T-helper 2 cell treated with Interferon-gamma antibody and Interleukin-4, amounts not matched to agents 100 ng/mL and 5 ng/mL, for 36 hours (primary cell): Measurements from ENCODE around the gene TTC39A. TPM values are rescaled to one million over a fixed set of nuclear protein-coding genes. Genes with fewer than 3 reads are reported as not detected.
"Not testable (repeated sequence)": the region's sequence is repeated elsewhere in the genome, so short reads cannot be mapped to it uniquely, and the experiment has no call there.

ENCODE experiments used
- intact Hi-C: fragments of 100-400 bp; cut with micrococcal nuclease; formaldehyde crosslinking; loops from one replicate; pipeline ENCODE4 v1.15.1; 2023
- total RNA-seq: library from RNA; stranded (reverse); gene quantifications from 2 replicates; pipeline ENCODE4 v1.2.3, GENCODE V29; 2022

TTC39A gene
- total RNA-seq, 1 donor from 2014 or later: not detected

DNA sequence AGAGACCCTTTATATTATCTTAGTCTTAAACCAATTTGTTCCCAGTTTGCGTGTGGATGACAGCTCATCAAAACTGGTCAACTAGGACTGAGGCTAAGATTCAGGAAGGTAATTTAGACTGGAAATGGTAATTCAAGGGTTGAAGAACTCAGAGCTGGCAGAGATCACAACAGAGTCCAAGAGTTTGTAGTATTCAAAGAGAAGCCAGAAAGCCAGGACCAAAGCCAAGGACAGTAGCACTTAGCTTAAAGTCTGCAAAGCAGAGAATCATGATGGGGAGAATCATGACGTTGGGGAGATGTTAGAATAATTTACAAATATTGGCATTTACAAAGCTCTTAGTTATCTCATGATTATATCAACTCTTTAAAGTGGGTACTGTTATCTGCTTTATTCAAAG, 61.7 kb downstream of the TTC39A start:
- intact Hi-C loops: no loop called here

DNA sequence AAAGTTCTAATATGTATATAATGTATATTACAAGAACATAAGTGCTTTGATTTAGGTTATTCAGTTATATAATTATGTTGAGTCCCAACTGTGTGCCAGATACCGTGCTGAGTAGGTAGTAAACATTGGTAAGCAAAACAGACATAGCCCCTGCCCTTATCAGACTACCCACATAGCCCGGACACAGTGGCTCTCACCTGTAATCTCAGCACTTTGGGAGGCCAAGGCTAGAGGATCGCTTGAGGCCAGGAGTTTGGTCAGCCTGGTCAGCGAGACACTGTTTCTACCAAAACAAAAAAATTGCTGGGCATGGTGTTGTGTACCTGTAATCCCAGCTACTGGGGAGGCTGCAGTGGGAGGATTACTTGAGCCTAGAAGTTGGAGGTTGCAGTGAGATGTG, 63.6 kb downstream of the TTC39A start:
- intact Hi-C loops: no loop called here

DNA sequence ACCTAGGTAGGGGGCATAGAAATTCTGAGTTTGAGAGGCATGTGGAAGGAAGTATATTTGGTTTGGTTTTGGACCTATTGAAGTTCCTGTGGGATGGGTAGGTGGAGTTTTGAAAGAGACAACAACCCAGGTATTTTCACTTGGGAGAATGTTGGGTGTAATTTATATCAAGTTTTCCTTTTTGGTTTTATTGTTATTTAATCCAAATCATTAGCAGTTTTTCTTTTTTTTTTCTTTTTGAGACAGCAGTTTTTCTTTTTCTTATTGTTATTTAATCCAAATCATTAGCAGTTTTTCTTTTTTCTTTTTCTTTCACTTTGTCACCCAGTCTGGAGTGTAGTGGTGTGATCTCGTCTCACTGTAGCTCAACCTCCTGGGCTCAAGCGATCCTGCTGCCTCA, 64.2 kb downstream of the TTC39A start:
- intact Hi-C loops: no loop called here

DNA sequence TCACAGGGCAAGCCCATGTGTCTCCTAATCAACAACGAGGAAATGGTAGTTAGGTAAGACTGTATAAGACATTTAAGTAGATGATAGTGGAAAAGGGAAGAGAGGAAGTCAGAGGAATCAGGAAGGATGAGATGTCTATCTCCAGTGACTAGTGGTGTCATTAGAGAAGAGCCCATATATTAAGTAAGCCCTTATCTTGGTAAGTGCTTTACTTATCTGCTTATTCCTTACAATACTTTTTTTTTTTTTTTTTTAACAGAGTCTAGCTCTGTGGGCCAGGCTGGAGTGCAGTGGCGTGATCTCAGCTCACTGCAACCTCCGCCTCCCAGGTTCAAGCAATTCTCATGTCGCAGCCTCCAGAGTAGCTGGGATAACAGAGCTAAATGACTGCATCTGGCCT, 64.7 kb downstream of the TTC39A start:
- intact Hi-C loops: no loop called here

DNA sequence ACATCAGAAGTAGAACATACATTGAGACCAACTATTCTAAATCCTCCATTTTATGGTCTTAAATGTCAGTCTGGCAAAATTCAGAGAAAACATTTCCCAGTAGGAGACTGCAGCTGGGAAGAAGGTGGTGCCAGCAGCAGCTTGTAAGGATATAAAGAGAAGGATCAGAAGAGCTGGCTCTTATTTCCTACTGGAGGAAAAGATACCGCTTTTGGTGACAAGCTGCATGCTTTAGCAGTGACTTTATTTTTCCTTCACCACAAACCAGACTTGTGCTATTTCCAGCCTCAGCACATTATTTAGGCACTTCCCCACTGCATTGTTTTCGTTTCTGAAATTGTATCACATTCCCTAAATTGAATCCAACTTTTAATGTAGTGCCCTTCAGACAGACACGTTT, 65.9 kb downstream of the TTC39A start:
- intact Hi-C loops: no loop called here

DNA sequence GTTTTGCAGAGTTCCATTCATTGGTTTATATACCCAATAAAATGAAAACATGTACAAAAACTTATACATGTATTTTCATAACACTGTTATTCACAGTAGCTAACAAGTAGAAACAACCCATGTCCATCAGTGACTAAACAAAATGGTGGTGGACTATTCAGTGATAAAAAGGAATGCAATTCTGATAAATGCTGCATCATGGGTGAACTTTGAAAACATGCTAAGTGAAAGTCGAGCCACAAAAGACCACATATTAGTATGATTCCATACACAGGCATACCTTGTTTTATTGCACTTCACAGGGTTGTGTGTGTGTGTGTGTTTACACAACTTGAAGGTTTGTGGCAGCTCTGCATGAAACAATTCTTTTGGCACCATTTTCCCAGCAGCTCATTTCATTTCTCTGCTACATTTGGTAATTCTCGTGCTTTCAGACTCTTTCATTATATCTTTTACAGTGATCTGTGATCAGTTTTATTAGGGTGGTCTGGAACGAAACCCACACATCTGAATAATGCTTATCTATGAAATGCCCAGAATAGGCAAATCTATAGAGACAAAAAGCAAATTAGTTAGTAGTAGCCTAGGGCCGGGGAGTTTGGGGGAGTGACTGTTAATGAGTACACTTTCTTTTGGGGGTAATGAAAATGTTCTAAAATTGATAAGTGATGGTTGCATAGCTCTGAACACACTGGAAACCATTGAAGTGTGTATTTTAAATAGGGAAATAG, 67.0 kb downstream of the TTC39A start:
- intact Hi-C loops: no loop called here

DNA sequence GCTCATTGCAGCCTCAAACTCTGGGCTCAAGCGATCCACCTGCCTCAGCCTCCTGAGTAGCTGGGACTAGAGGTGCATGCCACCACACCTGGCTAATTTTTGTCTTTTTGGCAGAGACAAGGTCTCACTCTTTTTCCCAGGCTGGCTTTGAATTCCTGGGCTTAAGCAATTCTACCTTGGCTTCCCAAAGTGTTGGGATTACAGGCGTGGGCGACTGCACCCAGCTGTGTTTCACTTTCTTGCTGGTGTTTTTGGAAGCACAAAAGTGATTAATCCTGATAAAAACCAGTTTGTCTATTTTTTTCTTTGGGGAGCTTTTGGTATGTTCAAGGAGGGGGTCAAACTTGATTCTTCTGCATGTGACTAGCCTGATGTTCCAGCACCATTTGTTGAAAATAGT, 75.0 kb downstream of the TTC39A start:
- intact Hi-C loops: no loop called here

DNA sequence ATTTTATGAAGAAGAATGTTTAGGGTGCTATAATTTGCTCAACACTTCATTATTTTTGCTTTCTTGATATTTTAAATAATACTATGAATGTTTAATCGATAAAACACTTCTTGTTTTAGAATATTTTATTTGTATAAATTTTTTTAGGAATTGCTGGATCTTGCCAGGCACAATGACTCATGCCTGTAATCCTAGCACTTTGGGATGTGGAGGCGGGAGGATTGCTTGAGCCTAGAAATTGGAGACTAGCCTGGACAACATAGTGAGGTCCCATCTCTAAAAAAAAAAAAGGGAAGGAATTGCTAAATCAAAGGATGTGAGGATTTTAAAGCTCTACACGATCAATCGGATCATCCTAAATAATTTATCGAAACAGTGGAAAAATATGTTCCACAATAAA, 76.7 kb downstream of the TTC39A start:
- intact Hi-C loops: no loop called here

DNA sequence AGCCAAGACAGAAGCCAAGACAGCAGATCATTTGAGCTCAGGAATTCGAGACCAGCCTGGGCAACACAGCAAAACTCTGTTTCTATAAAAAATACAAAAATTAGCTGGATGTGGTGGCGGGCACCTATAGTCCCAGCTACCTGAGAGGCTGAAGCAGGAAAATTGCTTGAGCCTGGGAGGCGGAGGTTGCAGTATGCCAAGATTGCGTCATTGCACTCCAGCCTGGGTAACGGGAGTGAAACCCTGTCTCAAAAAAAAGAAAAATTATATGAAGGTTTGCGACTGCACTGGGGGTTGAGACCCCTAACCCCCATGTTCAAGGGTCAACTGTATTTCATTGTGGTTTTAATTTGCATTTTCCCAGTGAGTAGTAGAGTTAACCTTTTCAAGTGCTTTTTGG, 78.0 kb downstream of the TTC39A start:
- intact Hi-C loops: no loop called here

DNA sequence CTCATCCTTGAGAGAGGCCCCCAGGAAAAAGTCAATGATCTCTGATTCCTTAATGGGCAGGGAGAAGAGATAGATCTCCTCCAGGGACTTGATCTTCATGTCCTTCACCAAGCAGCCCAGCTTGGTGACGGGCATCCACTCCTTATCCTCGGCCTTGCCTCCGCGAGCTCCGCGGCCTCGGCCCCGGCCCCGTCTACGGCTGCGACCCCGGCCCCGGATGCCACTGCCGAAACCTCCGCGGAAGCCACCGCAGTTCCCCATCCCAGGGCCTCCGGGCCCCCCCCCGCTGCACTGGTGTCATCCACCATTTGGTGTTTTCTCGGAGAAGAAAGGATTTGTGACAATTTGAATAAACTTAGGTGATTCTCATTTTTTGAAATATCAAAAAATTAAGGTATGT, 79.2 kb downstream of the TTC39A start:
- intact Hi-C loops: not testable (repeated sequence)

DNA sequence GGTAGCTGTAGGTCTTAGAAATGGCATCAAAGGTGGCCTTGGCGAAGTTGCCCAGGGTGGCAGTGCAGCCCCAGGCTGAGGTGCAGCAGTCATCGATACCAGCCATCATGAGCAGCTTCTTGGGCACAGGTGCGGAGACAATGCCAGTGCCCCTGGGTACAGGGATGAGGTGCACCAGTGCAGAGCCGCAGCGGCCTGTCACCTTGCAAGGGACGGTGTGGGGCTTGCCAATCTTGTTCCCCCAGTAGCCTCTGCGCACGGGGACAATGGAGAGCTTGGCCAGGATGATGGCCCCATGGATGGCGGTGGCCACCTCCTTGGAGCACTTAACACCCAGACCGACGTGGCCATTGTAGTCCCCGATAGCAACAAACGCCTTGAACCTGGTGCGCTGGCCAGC, 79.6 kb downstream of the TTC39A start:
- intact Hi-C loops: not testable (repeated sequence)

DNA sequence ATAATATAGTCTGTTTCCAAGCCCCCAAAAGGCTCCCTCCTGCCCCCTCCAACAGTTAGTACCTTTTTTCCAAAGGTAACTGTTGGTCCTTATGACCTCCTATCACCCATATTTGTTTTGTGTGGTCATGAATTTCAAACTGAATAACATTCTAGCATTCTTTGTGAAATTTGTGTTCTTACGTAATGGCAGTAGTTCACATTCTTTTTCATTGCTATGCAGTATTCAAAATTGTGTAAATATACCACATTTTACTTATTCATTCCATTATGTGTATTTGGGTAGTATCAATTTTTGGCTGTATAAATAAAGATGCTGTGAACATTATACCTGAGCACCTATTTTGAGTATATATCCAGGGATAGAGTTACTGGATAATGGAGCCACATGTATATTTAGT, 80.9 kb downstream of the TTC39A start:
- intact Hi-C loops: loop anchor here (5.0 kb wide), 1 partner anchor 33 kb away; no protein-coding TSS in a partner anchor

DNA sequence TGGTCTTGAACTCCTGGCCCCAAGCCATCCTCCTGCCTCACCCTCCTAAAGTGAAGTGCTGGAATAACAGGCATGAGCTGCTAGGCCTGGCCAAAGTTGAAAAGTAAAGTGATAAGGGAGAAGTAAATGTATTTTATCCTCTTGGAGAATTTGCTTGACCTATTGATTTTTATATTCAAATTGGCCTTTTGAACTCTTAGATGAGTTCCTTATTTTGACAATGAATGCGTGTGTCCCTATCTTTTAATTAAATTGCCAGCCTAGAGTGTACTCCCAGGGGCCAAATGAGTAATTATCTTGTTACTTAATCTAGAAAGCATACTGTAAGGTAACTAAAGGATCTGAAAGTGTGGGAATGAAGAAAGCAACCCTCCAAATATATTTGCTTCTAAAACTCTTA, 82.9 kb downstream of the TTC39A start:
- intact Hi-C loops: loop anchor here (5.0 kb wide), 1 partner anchor 35 kb away; no protein-coding TSS in a partner anchor

DNA sequence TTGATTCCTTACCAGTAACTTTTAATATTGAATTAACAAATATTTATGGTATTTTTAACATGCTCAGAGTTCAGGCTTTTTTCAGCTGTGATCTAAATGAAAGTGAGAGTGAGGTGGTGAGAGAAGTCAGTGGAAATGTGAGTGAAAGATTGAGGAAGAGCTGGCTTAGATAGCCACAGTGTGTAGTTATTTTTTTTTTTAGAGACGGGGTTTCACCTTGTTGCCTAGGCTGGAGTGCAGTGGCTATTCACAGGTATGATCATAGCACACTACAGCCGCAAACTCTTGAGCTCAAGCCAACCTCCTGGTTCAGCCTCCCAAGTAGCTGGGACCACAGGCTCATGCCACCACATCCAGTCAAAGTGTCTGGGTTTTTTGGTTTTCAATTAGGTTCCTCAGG, 83.3 kb downstream of the TTC39A start:
- intact Hi-C loops: loop anchor here (5.0 kb wide), 1 partner anchor 35 kb away; no protein-coding TSS in a partner anchor

DNA sequence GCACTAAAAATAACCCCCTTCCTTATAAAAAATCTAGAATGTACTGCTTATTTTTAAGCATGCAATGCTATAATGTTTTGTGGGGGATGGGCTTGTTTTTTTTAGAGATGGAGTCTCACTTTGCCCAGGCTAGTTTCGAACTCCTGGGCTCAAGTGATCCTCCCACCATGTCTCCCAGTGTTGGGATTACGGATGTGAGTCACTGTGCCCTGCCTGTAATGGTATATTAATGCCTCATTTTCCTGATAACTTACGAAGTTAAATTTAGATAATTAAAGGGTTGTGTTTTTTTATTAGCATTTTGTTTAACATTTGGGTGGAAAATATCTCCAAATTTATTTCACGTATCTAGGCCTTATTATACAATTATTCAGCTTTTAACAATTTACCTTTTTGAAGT, 87.8 kb downstream of the TTC39A start:
- intact Hi-C loops: no loop called here

DNA sequence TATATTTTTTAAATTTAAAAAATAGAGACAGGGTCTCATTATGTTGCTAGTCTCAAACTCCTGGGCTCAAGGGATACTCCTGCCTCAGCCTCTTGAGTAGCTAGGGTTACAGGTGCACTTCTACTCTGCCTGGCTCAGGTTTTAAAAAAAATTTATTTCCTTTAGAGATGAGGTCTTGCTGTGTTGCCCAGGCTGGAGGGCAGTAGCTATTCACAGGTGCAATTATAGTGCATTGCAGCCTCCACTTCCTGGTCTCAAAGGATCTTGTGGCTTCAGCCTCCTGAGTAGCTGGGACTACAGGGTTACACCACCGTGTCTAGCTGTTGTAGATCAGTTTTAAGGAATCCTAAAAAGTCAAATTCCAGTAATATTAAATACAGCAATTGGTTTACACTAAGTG, 89.2 kb downstream of the TTC39A start:
- intact Hi-C loops: no loop called here

DNA sequence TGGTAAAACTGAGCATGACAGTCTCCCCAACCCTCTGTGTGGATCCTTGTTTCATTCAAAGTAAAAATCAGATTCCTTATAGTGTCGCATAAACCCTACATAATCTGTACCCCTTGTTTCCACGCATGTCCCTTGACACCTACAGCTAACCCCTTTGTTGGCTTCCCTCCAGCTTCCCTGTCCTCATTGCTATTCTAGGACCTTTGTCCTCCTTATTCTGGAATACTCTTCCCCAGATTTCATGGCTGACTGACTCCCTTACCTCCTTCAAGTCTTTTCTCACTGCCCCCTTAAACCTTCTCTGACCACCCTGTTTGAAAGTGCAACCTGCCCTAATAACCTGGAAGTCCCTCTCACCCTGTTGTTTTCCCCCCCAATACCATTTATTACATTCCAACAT, 90.3 kb downstream of the TTC39A start:
- intact Hi-C loops: no loop called here

DNA sequence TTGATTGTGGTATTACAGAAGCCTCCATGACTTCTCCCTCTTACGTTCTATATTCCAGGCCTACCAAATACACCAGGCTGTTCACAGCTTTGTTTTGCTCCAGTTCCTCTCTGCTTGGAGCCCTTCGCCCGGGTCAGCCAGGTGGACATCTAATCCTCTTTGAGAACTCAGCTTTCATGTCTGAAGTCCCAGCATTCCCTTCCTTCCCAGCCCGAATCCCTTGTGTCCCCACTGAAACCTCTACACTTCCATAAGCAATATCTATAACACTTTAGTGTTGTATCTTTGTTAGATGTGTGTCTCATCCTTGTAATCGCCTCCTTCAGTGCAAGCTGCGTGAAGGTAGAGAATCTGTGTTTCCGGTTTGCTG, 92.3 kb downstream of the TTC39A start:
- intact Hi-C loops: loop anchor here (10.0 kb wide), 3 partner anchors 273 to 1127 kb away; partner anchors contain the start of genes CC2D1B, EPS15 and FAF1

DNA sequence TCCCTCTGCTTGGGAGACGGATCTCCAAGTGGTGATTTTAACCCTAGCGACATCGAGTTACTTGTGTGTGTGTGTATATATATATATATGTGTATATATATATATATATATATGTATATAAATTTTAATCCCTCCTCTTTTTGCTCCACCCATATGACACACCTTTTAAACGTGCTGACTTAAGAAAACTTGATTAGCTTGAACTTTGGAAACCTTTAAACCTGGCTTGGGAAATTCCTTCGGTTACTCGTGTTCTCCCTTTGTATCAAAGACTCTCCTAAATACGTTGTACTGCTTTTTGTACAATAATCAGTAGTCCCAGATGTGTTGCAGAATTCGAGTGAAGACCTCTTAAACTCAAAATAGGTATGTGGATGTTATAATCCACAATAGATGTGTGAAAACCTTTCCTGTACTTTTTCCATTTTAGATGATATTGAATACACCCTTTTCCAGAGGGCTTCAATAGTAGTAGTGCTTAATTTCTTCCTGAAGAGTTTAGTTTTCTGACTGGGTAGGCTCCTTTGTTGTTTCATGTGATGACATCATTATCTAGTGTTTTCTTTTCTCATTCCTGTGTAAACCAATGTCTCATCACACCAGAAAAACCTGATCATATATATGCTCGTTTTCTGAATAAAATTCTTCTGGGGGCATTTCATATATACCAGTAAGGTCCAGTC, 92.9 kb downstream of the TTC39A start:
- intact Hi-C loops: loop anchor here (10.0 kb wide), 3 partner anchors 273 to 1127 kb away; partner anchors contain the start of genes CC2D1B, EPS15 and FAF1
